Measurements from ENCODE around the gene TPMT. TPM values are rescaled to one million over a fixed set of nuclear protein-coding genes. Genes with fewer than 3 reads are reported as not detected.
"Not testable (repeated sequence)": the region's sequence is repeated elsewhere in the genome, so short reads cannot be mapped to it uniquely, and the experiment has no call there.

Gene TPMT
- total RNA-seq, 4 donors from 2014 or later = 8.1 to 16.1 (median 12.7) TPM

DNA sequence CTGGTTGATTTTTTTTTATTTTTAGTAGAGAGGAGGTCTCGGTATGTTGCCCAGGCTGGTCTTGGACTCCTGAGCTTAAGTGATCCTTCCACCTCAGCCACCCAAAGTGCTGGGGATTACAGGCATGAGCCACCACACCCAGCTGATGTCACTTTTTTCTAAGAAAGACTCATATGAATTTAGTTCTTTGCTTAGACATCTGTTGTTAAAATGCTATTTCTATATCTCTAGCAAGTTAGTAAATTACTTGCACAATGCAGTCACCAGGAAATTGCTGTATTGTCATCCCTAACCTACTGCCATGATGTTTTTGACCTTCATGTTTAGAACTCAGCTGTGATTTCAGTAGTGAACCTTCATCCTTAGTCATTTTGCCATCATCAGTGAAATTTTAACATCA, 6.0 kb upstream of the TPMT start:
- H3K4me1 ChIP-seq = peaks cover 0 to 19% (median 5%) of the 10 kb centered on the region in 3 donors
- H3K27ac ChIP-seq = peak overlapping the region; percentile 0 to 77 (median 53)
- peaks cover 0 to 63% (median 0%) of the 10 kb centered on the region in 3 donors for H3K36me3 ChIP-seq
- TF ChIP-seq, protein P1, sequence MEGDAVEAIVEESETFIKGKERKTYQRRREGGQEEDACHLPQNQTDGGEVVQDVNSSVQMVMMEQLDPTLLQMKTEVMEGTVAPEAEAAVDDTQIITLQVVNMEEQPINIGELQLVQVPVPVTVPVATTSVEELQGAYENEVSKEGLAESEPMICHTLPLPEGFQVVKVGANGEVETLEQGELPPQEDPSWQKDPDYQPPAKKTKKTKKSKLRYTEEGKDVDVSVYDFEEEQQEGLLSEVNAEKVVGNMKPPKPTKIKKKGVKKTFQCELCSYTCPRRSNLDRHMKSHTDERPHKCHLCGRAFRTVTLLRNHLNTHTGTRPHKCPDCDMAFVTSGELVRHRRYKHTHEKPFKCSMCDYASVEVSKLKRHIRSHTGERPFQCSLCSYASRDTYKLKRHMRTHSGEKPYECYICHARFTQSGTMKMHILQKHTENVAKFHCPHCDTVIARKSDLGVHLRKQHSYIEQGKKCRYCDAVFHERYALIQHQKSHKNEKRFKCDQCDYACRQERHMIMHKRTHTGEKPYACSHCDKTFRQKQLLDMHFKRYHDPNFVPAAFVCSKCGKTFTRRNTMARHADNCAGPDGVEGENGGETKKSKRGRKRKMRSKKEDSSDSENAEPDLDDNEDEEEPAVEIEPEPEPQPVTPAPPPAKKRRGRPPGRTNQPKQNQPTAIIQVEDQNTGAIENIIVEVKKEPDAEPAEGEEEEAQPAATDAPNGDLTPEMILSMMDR (IDR thresholded peaks at IDR 0.05) = no peak
- no peak for TF ChIP-seq POLR2A (IDR thresholded peaks at IDR 0.05)
- 77% methylated on average over 1 of the region's 1 CpG for WGBS, 2 donors
- H3K27me3 ChIP-seq = no peaks in the 10 kb centered on the region
- intact Hi-C loops (cut with DNase I) = no loop called here
- DNase-seq = no peak
- H3K9me3 ChIP-seq = no peaks in the 10 kb centered on the region
- H3K4me3 ChIP-seq = no peak overlapping the region

DNA sequence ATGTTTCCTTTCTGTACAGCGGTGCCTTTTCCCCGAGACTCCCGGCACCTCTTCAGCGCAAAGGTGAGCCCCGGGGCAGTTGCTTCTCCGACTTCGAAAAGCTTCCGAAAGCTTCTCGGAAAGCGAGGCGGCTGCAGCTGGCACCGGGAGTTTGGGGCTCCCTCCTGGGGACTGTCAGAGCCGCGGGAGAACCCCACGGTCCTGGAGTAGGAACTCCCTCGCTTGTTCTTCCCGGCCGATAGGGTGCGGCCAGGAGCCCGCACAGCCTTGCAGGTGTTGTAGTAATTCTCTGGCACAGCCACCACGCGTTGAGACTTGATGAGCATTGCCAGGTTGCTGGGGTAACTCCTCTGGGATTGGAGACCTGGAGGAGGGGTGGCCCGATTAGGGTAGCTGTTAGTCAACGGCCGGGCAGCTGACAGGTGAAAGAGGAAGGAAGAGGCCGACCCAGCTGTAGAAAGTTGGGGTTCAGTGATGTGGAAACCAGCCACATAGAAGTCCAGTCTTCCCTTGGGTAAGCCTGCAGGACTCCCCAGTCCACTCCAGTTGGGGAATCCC, 1.1 kb upstream of the TPMT start:
- no peaks in the 10 kb centered on the region for H3K9me3 ChIP-seq
- peaks cover 11 to 35% (median 13%) of the 10 kb centered on the region in 3 donors for H3K4me1 ChIP-seq
- DNase-seq = peak; percentile 41
- no peak for TF ChIP-seq POLR2A (IDR thresholded peaks at IDR 0.05)
- TF ChIP-seq, protein P1 (IDR thresholded peaks at IDR 0.05) = peak in 4 of 6 experiments; percentile 3 to 45 (median 17)
- intact Hi-C loops (cut with DNase I) = no loop called here
- H3K27me3 ChIP-seq = no peaks in the 10 kb centered on the region
- 0% methylated on average over 8 to 9 of the region's 26 CpGs for WGBS, 2 donors
- H3K27ac ChIP-seq = peak overlapping the region; percentile 93 to 99 (median 95)
- H3K36me3 ChIP-seq = peaks cover 0 to 13% (median 0%) of the 10 kb centered on the region in 3 donors
- H3K4me3 ChIP-seq = peak overlapping the region; percentile 89 to 99 (median 95)

DNA sequence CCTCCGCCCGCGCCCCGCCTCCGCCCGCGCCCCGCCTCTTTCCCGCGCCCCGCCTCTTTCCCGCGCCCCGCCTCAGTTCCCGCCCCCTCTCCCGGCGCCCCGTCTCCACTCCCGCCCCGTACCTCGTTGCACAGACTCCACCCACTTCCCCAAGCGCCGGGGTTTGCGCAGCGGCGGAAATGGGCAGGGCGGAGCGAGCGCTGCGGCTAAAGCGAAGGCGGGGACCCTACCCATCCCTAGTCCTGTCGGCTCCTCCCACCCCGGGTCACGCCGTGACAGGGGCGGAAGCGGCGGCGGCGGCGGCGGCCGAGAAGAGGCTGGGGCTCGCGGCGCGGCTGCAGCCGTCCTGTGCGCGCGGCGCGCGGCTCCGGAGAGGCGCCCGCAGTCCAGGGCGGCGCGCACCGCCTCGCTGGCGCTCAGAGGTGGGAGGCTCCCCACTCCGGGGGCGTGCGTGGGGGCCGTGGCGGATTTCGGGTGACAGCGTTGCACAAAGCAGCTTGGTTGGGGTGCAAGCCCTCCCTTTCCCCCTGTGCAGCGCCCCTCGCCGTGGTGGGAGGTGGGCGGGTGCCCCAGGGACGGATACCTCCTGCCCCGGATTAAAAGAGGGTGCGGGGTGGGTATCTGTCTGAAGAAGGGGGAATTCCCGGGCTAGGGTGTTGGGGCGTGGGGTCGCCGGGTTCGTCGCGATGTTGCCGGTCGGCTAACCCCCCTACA, 430 bp upstream of the TPMT start, which contains the start of gene KDM1B:
TSS of gene KDM1B (plus strand) at position 273 of the 714 bp plus-strand sequence. CDS start 4,474 bp downstream, outside the sequence.
- no peaks in the 10 kb centered on the region for H3K9me3 ChIP-seq
- TF ChIP-seq, protein P1 (IDR thresholded peaks at IDR 0.05) = peak in 2 of 6 experiments; percentile 4 to 7
- peak in 3 of 4 donors; percentile 78 to 90 (median 89) for TF ChIP-seq POLR2A (IDR thresholded peaks at IDR 0.05)
- H3K27ac ChIP-seq = peak within 1 kb of the TSS; percentile 93 to 99 (median 95)
- peak within 1 kb of the TSS; percentile 89 to 99 (median 95) for H3K4me3 ChIP-seq
- H3K27me3 ChIP-seq = no peaks in the 10 kb centered on the region
- H3K36me3 ChIP-seq = peaks cover 0 to 7% (median 0%) of the 10 kb centered on the region in 3 donors
- H3K4me1 ChIP-seq = peaks cover 11 to 32% (median 13%) of the 10 kb centered on the region in 3 donors
- DNase-seq = peak; percentile 95
- intact Hi-C loops (cut with DNase I) = no loop called here
- WGBS, 2 donors = 0% methylated on average over 3 of the region's 87 CpGs; no CpG with 5 or more reads in 1 of the 2 donors

DNA sequence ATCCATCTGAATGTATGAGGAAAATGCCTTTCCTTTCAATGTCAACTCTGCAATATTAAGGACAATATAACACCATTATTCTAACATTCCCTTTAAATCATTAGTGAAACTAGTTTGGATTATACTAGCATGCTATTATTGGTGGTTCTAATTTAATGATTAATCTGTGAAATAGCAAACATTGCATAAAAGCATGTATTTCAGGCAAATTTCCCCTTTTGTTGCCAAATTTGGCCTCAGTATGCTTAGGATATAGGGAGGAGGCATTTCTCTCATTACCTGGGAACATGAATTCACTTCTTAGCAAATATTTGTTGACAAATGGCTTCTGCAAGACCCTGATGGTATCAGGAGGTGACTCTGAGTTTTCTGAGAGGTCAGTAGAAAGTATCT, 1.6 kb downstream of the TPMT start:
- no peak for DNase-seq
- TF ChIP-seq, protein P1 (IDR thresholded peaks at IDR 0.05) = no peak
- Histone ChIP-seq H3K27me3 (no peaks in the 10 kb centered on the region), H3K4me3 (no peak overlapping the region), H3K27ac (peak overlapping the region in 2 of 4 donors; percentile 41 to 45), H3K9me3 (no peaks in the 10 kb centered on the region), H3K36me3 (peaks cover 0 to 7% (median 0%) of the 10 kb centered on the region in 3 donors), H3K4me1 (peaks cover 11 to 32% (median 13%) of the 10 kb centered on the region in 3 donors)
- intact Hi-C loops (cut with DNase I) = loop anchor here (5.0 kb wide), 1 partner anchor 109 kb away; the partner anchor contains the start of gene DEK

DNA sequence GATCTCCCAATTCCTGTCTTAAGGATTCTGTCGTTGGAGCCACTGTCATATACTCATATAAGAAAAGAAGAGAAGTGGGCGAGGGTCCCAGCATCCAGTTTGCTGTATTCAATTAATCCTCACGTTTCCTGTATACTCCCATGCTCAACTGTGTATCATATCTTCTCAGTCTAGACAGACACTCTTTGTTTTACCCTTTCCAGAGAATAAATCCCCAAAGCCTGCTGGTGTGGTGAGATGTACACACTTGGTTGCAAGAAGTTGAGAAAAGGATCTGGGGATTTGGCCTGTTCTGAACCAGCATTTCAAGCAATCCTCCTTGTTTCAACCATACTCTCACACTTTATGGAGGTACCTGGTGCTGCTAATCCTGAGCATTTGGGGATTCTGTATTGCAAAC, 3.1 kb downstream of the TPMT start:
- H3K36me3 ChIP-seq = peaks cover 0 to 21% (median 0%) of the 10 kb centered on the region in 3 donors
- intact Hi-C loops (cut with DNase I) = loop anchor here (5.0 kb wide), 1 partner anchor 110 kb away; the partner anchor contains the start of gene DEK
- H3K4me3 ChIP-seq = no peak overlapping the region
- TF ChIP-seq, protein P1 (IDR thresholded peaks at IDR 0.05) = no peak
- TF ChIP-seq POLR2A (IDR thresholded peaks at IDR 0.05) = no peak
- H3K9me3 ChIP-seq = no peaks in the 10 kb centered on the region
- no peaks in the 10 kb centered on the region for H3K27me3 ChIP-seq
- 81 to 87% methylated on average over 3 of the region's 3 CpGs for WGBS, 2 donors
- H3K27ac ChIP-seq = no peak overlapping the region
- peaks cover 11 to 32% (median 13%) of the 10 kb centered on the region in 3 donors for H3K4me1 ChIP-seq
- DNase-seq = no peak

DNA sequence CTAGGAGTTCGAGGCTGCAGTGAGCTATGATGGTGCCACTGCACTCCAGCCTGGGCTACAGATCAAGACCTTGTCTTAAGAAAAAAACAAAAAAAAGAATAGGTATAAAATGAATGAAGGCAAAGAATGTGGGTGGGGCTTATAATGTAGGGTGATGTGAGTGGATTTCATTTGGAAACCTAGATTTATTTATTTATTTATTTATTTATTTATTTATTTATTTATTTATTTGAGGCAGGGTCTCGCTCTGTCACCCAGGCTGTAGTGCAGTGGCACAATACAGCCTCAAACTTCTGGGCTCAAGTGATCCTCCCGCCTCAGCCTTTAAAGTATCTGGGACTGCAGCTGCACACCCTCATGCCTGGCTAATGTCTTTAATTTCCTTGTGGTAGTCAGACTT, 3.5 kb downstream of the TPMT start:
- Histone ChIP-seq H3K36me3 (peaks cover 0 to 23% (median 0%) of the 10 kb centered on the region in 3 donors), H3K4me1 (peaks cover 11 to 28% (median 13%) of the 10 kb centered on the region in 3 donors)
- DNase-seq, H3K27ac ChIP-seq, H3K4me3 ChIP-seq, H3K9me3 ChIP-seq, H3K27me3 ChIP-seq: not testable (repeated sequence)
- 92 to 93% methylated on average over 3 of the region's 3 CpGs for WGBS, 2 donors
- intact Hi-C loops (cut with DNase I) = loop anchor here (5.0 kb wide), 1 partner anchor 111 kb away; the partner anchor contains the start of gene DEK

All from esophagus squamous epithelium (tissue), 5 donors.